Common myeloid progenitor, CD34-positive (primary cell): Measurements from ENCODE around the gene ITGAD.
A peak's percentile ranks its signal among the peaks of the same experiment; 100 is the strongest.

Experiments
- CTCF ChIA-PET: fragments of 350-600 bp; sonication (Branson Sonifier 250); formaldehyde crosslinking; loops from one replicate; lab custom pipeline; 2021; ENCODE audit warnings: antibody characterized with exemption; lab: Charles Lee
- POLR2A ChIA-PET: fragments of 350-600 bp; sonication (Branson Sonifier 250); formaldehyde crosslinking; loops from one replicate; lab custom pipeline; 2021; ENCODE audit warnings: antibody characterized with exemption; lab: Charles Lee
- DNase-seq, 3 donors: peaks; one replicate each; pipeline versions ENCODE4 v3.0.0 to v3.0.0-alpha.2; 2013
- H3K27ac ChIP-seq, 2 experiments: 1 replicate in 1 of 2; 2 replicates in 1 of 2; pipeline ENCODE4 v1.7.0; 2013; ENCODE audit warnings: inconsistent platforms in 2 of 2, low read length in 2 of 2, mild to moderate bottlenecking in 2 of 2, low read depth in 1 of 2, moderate library complexity in 1 of 2; ENCODE audit not compliant: severe bottlenecking in 2 of 2, insufficient read depth in 1 of 2, poor library complexity in 1 of 2
- H3K27me3 ChIP-seq, 5 experiments: replicated peaks in 2 of 5; 1 replicate in 3 of 5; 2 replicates in 2 of 5; pipeline versions ENCODE4 v1.6.1 to v1.7.0; 2013; ENCODE audit warnings: low read length in 4 of 5, mild to moderate bottlenecking in 2 of 5, moderate library complexity in 2 of 5, inconsistent platforms in 1 of 5; ENCODE audit not compliant: insufficient read depth in 5 of 5, control insufficient read depth in 4 of 5
- H3K36me3 ChIP-seq, 4 experiments: 1 replicate in 2 of 4; 2 replicates in 2 of 4; pipeline versions ENCODE4 v1.6.1 to v1.7.0; 2013; ENCODE audit warnings: low read length in 3 of 4, control low read depth in 1 of 4, mild to moderate bottlenecking in 1 of 4; ENCODE audit not compliant: control insufficient read depth in 4 of 4, insufficient read depth in 4 of 4
- H3K4me1 ChIP-seq, 4 experiments: 1 replicate in 3 of 4; 2 replicates in 1 of 4; pipeline versions ENCODE4 v1.6.1 to v1.7.1; 2013; ENCODE audit warnings: low read length in 3 of 4, mild to moderate bottlenecking in 3 of 4, control low read depth in 1 of 4, inconsistent platforms in 1 of 4, moderate library complexity in 1 of 4; ENCODE audit not compliant: control insufficient read depth in 4 of 4, insufficient read depth in 4 of 4; ENCODE audit errors: control extremely low read depth in 1 of 4
- H3K4me3 ChIP-seq, 7 experiments: 1 replicate in 4 of 7; 2 replicates in 3 of 7; pipeline versions ENCODE4 v1.5.1 to v1.7.0; 2013; ENCODE audit warnings: mild to moderate bottlenecking in 7 of 7, low read length in 6 of 7, moderate library complexity in 6 of 7, inconsistent platforms in 2 of 7, low read depth in 2 of 7, control low read depth in 1 of 7; ENCODE audit not compliant: insufficient read depth in 4 of 7, control insufficient read depth in 1 of 7; ENCODE audit errors: extremely low read depth in 1 of 7
- H3K9me3 ChIP-seq, 5 experiments: 1 replicate in 4 of 5; 2 replicates in 1 of 5; pipeline versions ENCODE4 v1.6.1 to v1.7.1; 2013; ENCODE audit warnings: low read length in 4 of 5, mild to moderate bottlenecking in 2 of 5, inconsistent platforms in 1 of 5, low read depth in 1 of 5, moderate library complexity in 1 of 5; ENCODE audit not compliant: control insufficient read depth in 4 of 5, insufficient read depth in 2 of 5; ENCODE audit errors: control extremely low read depth in 1 of 5
- WGBS: methylation state at CpG from one replicate; pipeline ENCODE4 v1.1.5; 2013; ENCODE audit not compliant: insufficient coverage; 5-methylcytosine and 5-hydroxymethylcytosine counted together

Gene ITGAD

GRCh38 chr16:31451681-31452351, 58.7 kb downstream of the ITGAD start:
- WGBS, result 20% methylated on average over 4 of the region's 11 CpGs
- POLR2A ChIA-PET, result interaction anchor here (0.6 kb wide), 2 partner anchors 22 to 51 kb away, joined by 3 to 5 read pairs; no protein-coding TSS in a partner anchor

DNA sequence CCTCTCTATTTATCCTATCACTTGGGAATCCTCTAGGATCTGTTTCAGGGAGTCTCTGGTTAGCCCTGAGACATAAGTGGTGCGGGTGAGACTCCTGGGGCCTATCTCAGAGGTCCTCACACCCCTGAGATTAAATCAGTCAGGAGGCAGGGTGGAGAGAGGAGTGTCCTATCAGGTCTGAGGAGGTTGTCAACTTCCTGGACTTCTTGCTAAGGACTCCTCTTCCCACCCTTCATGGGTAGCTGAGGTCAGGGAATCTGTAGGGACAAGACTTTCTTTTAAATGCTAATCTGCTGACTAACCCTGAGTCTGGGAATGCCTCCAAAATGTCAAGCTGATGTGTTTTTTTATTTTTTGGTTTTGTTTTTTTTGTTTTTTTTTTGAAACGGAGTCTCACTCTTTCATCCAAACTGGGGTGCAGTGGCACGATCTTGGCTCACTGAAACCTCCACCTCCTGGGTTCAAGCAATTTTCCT, 59.5 kb downstream of the ITGAD start:
- Histone ChIP-seq H3K36me3 (peaks cover 0 to 16% (median 4%) of the 10 kb centered on the region in 4 experiments), H3K4me1 (peaks cover 4 to 62% (median 49%) of the 10 kb centered on the region in 4 experiments), H3K27ac (peak overlapping the region in 1 of 2 experiments; percentile 49), H3K9me3 (no peaks in the 10 kb centered on the region), H3K4me3 (no peak overlapping the region), H3K27me3 (no peaks in the 10 kb centered on the region)
- DNase-seq, result no peak
- ChIA-PET POLR2A (no interaction called here), CTCF (interaction anchor here (0.6 to 6.3 kb wide), 9 partner anchors 8 to 416 kb away, joined by 3 to 30 read pairs (median 5); partner anchors contain the start of gene ZNF843)
- WGBS, result 45% methylated on average over 1 of the region's 3 CpGs

More at GRCh38 chr16:31451681-31452351, 58.7 kb downstream of the ITGAD start:
- peaks cover 0 to 12% (median 2%) of the 10 kb centered on the region in 4 experiments for H3K36me3 ChIP-seq
- CTCF ChIA-PET, result interaction anchor here (0.6 to 6.3 kb wide), 11 partner anchors 8 to 431 kb away, joined by 3 to 30 read pairs (median 4); partner anchors contain the start of gene ZNF843
- H3K9me3 ChIP-seq, result no peaks in the 10 kb centered on the region
- no peaks in the 10 kb centered on the region for H3K27me3 ChIP-seq
- DNase-seq, result peak; percentile 48 to 75 (median 63)
- peak overlapping the region in 1 of 2 experiments; percentile 49 for H3K27ac ChIP-seq
- H3K4me1 ChIP-seq, result peaks cover 1 to 53% (median 40%) of the 10 kb centered on the region in 4 experiments
- no peak overlapping the region for H3K4me3 ChIP-seq

DNA sequence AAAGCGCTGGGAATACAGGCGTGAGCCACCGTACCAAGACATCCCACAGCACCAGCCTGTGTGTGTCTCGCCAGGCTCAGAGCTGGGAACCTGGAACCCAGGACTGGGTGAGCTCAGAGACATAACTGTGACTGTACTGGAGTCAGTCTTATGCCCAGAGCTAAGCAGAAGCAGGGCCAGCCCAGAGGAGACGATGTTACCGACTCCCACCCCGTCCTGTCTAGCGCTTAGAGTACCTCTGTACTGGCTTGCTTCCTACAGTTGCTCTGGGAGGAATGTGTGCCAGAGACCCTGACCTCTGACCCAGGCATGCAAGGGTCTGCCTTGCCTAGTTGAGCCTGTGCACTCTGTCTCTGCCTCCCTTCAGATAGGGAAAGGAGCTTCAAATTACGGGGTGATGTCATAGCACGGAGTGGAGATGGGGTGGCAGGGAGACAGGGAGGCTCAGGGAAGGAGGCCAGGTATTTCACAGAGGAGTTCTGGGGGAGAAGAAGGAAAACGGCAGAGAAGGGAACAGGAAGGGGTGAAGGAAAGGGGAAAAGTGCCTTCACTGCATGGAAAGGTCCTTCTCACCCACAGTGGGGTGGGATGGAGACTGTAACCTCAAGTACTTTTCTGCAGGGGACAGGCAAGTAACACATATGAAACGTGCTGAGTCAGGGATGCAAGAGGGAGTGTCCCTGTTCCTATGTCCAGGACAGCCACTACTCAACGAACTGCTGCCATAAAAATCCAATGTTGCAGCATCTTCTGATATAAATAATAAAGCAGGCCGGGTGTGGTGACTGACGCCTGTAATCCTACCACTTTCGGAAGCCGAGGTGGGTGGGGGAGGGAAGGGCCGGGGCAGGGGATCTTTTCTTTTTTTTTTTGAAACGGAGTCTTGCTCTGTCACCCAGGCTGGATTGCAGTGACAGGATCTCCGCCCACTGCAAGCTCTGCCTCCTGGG, 60.4 kb downstream of the ITGAD start:
- CTCF ChIA-PET, result interaction anchor here (0.8 to 6.3 kb wide), 10 partner anchors 7 to 415 kb away, joined by 3 to 36 read pairs (median 8); partner anchors contain the start of gene ZNF843
- no peaks in the 10 kb centered on the region for H3K27me3 ChIP-seq
- peaks cover 0 to 16% (median 4%) of the 10 kb centered on the region in 4 experiments for H3K36me3 ChIP-seq
- DNase-seq, result peak; percentile 23 to 69 (median 63)
- peaks cover 4 to 68% (median 56%) of the 10 kb centered on the region in 4 experiments for H3K4me1 ChIP-seq
- H3K4me3 ChIP-seq, result peak overlapping the region in 1 of 7 experiments; percentile 11
- H3K9me3 ChIP-seq, result no peaks in the 10 kb centered on the region
- WGBS, result 66% methylated on average over 17 of the region's 20 CpGs
- POLR2A ChIA-PET, result no interaction called here
- H3K27ac ChIP-seq, result peak overlapping the region in 1 of 2 experiments; percentile 49

DNA sequence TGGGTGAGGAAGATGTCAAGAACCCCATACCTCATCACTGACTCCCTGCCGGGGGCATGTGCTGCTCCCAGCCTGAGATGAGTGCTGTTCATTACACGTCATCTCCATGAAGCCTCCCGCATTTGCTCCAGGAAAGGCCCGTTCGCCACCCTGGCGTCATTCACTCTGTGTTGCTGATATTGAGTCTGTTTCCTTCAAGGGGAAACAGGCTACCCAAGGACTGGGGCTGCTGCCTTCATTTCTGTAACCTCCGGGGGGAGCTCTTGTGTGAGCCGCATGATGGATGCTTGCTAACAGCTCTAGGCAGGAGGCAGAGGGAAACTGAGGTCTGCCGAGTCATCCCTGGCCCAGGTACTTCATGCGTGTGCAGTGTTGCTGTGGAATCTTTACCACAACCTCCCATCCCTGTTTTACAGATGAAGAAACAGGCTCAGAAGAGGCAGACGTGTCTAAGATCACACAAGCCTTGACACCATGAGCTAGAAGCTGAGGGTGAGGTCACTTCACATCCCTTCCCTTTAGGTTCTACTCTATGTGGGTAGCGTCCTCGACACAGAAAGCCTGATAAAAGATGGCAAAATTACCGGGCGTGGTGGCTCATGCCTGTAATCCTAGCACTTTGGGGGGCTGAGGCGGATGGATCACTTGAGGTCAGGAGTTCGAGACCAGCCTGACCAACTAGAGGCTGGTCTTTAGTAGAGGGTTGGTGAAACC, 62.6 kb downstream of the ITGAD start:
- Histone ChIP-seq H3K27me3 (no peaks in the 10 kb centered on the region), H3K36me3 (peaks cover 0 to 16% (median 4%) of the 10 kb centered on the region in 4 experiments), H3K4me1 (peaks cover 4 to 82% (median 67%) of the 10 kb centered on the region in 4 experiments), H3K9me3 (no peaks in the 10 kb centered on the region), H3K27ac (peak overlapping the region in 1 of 2 experiments; percentile 19), H3K4me3 (peak overlapping the region in 4 of 7 experiments; percentile 5 to 43 (median 30))
- ChIA-PET CTCF (interaction anchor here (0.8 to 6.3 kb wide), 16 partner anchors 10 to 364 kb away, joined by 3 to 36 read pairs (median 4); partner anchors contain the start of gene ZNF843), POLR2A (interaction anchor here (0.6 kb wide), 1 partner anchor 49 kb away, joined by 3 read pairs; no protein-coding TSS in a partner anchor)
- 30% methylated on average over 12 of the region's 17 CpGs for WGBS
- peak; percentile 57 to 70 (median 66) for DNase-seq

DNA sequence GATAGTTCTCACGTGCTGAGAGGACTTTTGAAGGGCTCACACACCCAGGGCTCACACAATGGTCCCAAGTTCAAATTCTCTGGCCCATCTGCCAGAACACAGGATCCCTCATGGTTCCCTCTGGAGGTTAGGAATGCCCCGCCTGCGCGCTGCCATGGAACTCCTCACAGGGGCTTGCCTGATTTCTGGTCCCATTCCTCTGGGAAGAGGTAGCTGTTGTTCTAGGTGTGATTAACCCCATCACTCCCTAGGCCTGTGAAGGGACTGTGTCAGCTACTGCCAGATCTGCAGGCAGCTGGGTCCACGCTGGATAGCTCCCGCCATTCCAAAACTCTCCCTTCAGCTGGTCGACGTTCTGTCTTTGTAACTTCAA, 63.8 kb downstream of the ITGAD start:
- peak overlapping the region in 1 of 2 experiments; percentile 47 for H3K27ac ChIP-seq
- peaks cover 2 to 80% (median 63%) of the 10 kb centered on the region in 4 experiments for H3K4me1 ChIP-seq
- H3K4me3 ChIP-seq, result peak overlapping the region in 5 of 7 experiments; percentile 13 to 90 (median 86)
- POLR2A ChIA-PET, result interaction anchor here (0.5 kb wide), 1 partner anchor 208 kb away, joined by 3 read pairs; no protein-coding TSS in a partner anchor
- WGBS, result 86% methylated on average over 5 of the region's 8 CpGs
- CTCF ChIA-PET, result interaction anchor here (0.8 to 6.3 kb wide), 15 partner anchors 9 to 412 kb away, joined by 3 to 36 read pairs (median 5); partner anchors contain the start of genes SLC5A2 and ZNF843
- no peaks in the 10 kb centered on the region for H3K27me3 ChIP-seq
- no peaks in the 10 kb centered on the region for H3K9me3 ChIP-seq
- H3K36me3 ChIP-seq, result peaks cover 2 to 21% (median 9%) of the 10 kb centered on the region in 4 experiments
- DNase-seq, result no peak
